ENCODE data around the gene ADGRG3. TPM values are rescaled to one million over a fixed set of nuclear protein-coding genes. Genes with fewer than 3 reads are reported as not detected.

Gene ADGRG3
- total RNA-seq, 1 experiment from 2014 or later, result not detected

DNA sequence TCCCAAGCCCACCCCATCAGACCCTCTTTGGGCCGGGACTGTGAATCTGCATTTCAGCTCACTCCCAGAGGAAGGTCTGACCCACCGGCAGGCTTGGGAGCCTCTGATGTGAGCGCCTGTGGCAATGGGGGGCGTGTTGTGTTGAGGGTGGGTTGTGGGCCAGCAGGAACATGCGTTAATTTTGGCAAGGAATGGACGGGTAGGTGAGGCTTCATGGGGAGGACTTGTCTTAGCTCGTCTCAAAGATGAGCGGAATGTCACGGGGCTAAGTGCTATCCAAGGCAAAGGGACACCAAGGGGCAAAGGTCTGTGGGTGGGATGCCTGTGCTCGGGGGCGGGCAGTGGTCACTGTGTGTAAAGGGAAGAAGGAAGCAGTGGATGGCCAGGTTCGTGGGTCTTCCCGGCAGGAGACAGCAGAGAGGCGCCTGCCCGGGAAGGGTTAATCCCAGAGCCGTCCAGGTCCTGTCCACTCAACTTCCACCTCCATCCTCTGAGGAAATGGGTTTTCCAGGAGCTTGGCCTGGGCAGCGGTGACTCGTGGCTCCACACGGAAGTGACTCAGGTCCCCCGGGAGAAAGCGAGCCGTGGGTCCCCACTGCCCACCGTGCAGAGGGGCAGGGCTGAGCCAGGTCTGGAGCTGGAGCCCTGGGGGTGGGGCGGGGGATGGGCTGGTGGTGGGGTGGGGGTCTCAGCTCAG, 22.3 kb upstream of the ADGRG3 start:
- no peak for DNase-seq (ENCODE audit: low spot score)

DNA sequence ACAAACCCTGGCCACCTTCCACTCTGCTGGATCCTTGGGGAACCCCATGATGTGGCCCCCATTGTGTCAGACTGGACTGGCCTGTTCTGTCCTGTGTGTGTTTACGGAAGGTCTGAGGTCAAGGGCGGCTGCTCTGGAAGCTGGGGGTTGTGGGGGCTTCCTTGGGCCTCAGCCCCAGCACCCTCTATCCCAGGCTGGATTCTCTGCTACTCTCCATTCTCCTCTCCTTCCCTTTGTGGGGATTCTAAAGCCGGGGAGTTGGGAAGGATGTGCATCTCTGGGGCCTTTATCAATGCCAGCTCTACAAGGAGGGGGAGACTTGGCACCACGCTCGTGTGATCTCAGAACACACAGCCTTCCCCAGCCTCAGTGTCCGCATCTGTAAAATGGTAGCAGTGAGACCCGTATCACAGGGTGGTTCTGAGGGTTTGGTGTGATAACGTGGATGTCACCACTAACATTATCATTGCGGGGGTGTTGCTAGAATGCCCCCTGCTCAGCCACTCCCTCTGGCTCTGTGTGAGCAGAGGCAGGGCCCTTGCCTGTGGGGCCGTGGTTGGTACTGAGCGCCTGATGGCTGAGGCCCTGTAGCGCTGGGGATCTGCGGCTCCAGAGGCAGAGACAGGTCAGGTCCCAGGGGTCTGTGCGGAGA, 21.6 kb upstream of the ADGRG3 start:
- no peak for DNase-seq (ENCODE audit: low spot score)

DNA sequence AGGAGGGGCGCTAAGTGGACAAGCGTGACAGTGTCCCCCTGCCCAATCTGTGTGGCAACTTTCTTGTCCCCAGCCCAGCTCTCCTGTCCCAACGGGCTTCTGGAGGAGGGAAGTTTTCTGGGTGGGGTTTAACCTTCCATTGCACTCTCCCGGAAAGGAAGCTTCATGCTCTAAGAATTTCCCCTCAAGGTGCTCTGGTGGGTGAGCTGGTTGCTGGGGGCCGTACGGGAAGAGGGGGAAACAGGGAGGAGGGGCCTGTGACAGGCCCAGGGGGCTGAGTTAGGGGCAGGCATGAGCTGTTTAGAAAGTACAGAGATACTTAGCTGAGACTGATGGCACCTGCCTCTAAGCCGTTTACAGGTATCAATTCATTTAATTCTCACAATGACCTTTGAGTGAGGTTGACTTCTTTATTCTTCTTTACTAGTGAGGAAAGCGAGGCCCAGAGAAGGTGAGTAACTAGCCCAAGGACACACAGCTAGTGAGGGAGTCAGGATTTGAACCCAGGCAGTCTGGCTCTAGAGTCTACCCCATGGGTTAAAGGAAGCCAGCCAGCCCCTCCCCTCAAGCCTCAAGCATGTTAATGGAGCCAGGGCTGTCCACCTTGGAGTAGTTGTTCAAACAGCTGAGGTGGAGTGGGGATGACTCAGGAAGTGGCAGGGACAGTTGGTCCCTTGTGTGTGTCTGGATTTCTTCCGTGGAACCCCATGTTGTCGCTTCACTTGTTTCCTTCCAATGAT, 20.8 kb upstream of the ADGRG3 start:
- no peak for DNase-seq (ENCODE audit: low spot score)

DNA sequence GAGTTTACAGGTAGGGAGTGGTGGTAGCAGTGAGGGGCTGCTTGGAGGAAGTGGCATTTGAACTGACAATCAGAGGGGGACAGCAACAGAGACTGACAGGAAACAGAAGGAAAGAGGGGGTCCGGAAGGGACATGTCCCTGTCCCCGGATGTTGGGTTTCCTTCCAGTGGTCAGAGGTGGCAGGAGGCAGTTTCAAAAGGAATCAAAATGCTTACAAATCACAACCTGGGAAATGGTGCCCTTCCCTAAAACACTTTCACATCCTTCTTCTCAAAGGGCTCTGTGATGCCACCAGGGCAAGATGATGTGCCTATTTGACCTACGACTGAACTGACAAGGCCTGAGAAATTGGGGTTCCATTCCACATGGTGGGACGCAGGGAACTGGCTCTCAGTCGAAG, 20.0 kb upstream of the ADGRG3 start:
- no peak for DNase-seq (ENCODE audit: low spot score)

DNA sequence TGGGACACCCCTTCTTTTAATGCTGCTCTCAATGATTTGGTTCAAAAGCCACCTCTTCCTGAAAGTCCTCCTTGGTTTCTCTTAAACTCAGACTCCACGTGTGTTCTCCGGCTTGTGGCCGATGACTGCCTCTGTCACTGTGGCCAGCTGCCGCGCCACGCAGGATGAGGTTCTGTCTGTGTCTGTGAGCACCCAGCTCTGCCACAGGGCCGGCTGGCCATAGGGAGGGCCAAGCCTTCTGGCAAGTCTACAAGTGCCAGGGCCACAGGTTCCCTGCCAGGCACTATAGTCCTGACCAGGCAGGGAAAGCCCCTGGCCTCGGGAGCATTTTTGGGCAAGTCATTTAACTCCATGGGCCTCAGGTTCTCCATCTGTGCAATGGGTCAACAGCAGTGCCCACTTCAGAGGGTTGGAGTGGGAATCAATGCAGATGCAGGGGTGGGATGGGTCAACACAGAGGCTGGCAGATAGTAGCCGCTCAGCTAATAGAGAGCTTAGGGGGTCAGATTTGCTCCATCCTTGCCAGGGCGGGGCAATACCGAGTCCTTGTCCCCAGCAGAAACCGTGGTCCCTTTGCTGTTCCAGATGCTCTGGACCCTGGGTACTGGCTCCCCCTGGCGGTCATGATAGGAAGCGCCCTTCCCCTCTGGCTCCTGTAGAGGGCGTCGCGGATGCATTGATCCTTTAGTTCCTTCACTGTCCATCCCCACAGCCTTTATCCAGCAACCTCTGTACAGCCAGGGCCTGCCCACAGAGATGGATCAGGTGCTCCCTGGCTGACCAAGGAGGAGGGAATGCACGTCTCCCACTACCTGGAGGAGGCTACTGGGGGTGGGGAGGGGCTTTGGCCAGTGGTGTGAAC, 19.3 kb upstream of the ADGRG3 start:
- peak; percentile 69 for DNase-seq (ENCODE audit: low spot score)

DNA sequence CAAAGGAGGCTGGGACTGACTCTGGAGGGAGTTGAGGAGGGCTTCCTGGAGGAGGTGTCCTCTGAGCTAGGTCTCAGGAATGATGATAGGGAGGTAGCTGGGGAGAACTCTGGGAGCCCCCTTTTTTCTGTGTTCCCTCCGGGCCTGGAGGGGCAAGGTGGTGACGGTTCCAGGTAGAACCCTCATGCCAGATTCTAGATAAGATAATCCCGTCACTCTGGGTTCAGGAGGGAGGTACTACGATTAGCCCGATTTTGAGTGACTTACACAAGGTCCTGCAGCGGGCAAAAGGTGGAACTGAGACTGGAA, 18.7 kb upstream of the ADGRG3 start:
- DNase-seq (ENCODE audit: low spot score), result no peak

DNA sequence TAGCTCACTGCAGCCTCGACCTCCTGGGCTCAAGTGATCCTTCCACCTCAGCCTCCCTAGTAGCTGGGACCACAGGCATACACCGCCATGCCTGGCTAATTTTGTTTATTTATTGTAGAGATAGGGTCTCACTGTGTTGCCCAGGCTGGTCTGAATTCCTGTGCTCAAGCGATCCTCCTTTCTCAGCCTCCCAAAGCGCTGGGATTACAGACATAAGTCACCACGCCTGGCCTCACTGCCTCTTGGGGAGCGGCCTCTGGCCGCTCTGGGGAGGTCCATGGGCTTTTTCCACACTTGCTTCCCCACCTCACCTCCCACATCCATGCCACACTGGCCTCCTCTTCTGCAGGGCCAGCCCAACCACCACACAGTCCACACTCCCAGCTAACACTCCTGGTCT, 18.3 kb upstream of the ADGRG3 start:
- no peak for DNase-seq (ENCODE audit: low spot score)

DNA sequence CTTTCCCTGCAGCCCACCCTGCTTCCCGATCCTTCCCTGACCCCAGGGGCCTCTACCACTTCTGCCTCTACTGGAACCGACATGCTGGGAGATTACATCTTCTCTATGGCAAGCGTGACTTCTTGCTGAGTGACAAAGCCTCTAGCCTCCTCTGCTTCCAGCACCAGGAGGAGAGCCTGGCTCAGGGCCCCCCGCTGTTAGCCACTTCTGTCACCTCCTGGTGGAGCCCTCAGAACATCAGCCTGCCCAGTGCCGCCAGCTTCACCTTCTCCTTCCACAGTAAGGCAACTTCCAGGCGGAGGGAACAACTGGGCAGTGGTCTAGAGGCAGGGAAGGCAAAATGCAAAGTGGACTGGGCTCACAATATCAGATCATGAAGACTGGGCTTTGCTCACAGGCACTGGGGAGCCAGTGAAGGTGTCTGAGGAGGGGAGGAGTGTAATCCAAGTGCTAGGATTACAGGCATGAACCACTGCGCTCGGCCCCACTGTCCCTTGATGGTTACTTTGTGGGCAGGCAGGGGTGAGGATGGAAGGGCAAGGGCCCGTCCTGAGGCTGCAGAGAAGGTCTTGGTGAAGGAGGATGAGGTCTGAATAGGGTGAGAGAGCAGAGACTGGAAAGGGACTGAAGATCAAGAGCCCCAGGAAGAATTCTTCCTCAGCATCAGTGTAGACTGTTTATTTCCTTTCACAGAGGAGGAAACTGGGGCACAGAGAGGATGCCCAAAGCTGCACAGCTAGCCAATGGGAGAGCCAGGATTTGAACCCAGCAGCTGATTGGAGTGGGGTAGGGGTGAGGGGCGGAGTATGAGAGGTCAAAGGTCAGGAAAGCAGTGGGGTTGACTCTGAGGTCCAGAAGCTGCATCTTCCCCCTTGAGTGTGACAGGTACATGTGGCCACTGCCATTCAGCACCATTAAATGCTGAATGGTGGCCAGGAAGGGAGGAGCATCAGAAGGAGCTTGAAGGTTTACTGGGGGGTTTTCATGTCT, 16.5 kb upstream of the ADGRG3 start:
- no peak for DNase-seq (ENCODE audit: low spot score)

DNA sequence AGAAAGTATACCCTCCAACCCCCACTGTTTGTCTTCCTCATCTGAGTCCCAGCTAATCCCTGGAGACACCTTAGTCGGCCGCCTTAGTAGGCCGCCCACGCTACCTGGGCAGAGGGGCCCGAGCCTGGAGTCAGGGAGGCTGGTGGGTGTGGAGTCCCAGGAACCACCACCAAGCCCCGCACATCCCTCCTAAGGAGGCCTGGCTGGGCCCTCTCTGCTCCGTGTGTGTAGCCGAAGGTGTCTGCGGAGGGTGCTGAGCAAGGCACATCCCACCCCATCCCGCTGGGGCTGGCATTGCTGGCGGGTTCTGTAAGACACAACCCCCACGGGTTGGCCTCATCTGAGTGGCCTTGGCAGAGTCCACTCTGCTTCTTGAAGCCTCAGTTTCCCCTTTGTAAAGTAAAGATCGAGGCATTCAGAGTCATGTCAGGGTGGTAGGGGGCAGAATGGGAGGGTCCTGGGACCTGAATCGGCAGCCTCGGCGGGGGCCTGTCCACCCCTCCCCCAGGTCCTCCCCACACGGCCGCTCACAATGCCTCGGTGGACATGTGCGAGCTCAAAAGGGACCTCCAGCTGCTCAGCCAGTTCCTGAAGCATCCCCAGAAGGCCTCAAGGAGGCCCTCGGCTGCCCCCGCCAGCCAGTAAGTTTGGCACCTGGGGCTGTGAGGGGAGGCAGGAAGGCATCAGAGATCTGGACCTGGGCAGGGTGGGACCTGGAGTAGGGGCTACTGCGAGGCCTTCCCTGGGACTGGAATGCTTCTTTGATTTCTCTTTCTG, 15.2 kb upstream of the ADGRG3 start:
- DNase-seq (ENCODE audit: low spot score), result no peak

DNA sequence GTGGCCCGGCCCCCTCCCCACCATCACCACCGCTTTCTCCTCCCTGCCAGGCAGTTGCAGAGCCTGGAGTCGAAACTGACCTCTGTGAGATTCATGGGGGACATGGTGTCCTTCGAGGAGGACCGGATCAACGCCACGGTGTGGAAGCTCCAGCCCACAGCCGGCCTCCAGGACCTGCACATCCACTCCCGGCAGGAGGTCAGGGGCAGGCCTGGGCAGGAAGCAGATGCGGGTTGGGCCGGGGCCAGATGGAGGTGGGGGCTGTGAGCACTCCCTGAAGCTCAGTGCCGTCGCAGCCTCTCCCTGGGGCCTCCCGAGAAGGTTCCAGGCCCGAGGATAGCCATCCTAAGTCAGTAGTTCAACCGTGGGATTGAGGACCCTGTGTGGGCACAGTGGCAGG, 14.2 kb upstream of the ADGRG3 start:
- no peak for DNase-seq (ENCODE audit: low spot score)

DNA sequence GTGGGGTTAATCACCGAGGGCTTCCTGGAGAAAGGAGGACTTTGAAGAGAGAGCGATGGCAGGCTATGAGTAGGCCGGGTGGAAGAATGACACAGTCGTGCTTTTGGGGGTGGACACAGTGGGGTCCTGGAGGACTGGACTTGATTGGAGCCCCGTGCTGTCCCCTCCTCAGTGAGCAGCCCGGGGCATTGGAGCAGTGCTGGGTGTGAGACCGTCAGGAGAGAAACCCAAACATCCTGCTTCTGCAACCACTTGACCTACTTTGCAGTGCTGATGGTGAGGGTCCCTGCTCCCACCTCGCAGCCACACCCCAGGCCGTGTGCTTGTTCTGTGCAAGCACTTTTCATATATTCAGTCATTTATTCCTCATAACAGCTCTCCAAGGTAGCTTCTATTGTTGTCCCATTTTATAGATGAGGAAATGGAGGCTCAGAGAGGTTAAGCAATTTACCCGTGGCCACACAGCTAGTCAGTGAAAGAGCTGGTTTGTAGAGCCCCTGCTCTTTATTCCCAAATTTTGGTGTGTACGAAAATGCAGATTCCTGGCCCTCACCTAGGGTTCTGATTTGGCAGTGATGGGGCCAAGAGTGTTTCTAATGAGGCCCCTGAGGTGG, 11.7 kb upstream of the ADGRG3 start:
- no peak for DNase-seq (ENCODE audit: low spot score)

DNA sequence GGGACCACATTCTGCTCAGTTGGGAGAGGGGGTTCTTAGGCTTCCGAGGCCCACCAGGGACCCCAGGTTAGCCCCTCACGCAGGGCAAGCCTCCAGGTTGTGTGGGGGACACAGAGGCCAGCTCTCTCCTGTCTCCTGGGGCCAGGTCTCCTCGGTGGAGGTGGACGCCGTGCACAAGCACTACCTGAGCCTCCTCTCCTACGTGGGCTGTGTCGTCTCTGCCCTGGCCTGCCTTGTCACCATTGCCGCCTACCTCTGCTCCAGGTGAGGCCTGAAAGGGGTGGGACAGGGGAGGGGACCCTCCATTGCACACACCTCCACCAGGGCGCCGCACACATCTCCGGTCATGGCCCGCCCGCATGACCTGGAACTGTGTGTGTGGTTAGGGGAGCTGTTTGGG, 10.9 kb upstream of the ADGRG3 start:
- DNase-seq (ENCODE audit: low spot score), result no peak

DNA sequence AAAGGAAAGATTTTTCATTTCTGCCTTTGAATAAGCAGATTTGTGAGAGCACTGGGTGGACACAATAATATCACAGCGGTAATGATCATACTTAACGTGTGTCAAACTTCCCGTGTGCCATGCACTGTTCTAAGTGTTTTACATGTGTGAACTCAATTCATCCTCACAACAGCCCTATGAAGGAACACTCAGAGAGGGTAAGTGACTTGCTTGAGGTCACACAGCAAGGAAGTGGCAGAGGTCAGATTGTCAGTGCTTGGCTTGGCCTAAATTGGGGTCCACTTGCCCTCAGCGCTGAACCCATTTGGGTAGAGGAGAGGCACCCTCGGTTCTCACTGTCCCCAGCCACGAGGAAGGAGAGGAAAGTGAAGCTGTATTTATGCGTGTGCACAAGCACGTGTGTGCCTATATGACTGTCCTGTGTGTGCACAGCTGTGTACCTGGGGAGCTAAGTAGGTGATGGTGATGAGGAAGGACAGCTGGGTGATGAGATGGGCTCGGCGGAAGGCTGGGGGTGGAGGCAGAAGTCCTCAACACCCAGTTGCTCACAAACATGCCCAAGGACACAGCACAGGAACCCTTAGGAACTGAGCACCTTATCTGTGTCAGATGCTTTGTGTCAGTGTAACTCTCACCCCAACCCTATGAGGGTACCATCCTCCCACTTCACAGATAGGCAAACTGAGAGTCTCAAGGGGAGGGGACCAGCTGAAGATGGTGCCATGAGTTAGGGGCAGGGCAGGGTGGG, 9.8 kb upstream of the ADGRG3 start:
- DNase-seq (ENCODE audit: low spot score), result no peak

DNA sequence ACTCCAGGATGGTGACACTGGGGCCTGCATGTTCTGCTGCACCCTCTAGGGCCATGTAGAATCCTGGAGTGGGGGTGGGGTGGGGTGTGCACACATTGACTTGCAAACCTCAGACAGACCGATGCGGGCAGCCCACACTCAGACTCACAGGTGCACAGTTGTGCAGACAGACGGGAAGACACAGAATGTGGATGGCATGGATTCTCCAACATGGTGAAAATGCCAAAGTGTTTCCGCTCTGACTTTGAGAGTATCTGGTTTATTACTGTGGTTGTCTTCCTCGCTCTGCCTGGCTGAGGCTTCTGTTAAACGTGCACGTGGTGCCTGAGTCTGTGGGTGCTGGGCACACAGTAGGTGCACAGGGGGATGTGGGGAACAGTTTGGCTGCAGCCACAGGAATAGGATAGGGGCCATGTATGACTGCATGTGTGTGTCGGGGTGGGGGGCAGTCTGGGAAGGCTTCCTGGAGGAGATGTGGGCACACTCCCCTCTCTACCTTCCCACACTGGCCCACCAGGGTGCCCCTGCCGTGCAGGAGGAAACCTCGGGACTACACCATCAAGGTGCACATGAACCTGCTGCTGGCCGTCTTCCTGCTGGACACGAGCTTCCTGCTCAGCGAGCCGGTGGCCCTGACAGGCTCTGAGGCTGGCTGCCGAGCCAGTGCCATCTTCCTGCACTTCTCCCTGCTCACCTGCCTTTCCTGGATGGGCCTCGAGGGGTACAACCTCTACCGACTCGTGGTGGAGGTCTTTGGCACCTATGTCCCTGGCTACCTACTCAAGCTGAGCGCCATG, 9.0 kb upstream of the ADGRG3 start:
- DNase-seq (ENCODE audit: low spot score), result no peak

DNA sequence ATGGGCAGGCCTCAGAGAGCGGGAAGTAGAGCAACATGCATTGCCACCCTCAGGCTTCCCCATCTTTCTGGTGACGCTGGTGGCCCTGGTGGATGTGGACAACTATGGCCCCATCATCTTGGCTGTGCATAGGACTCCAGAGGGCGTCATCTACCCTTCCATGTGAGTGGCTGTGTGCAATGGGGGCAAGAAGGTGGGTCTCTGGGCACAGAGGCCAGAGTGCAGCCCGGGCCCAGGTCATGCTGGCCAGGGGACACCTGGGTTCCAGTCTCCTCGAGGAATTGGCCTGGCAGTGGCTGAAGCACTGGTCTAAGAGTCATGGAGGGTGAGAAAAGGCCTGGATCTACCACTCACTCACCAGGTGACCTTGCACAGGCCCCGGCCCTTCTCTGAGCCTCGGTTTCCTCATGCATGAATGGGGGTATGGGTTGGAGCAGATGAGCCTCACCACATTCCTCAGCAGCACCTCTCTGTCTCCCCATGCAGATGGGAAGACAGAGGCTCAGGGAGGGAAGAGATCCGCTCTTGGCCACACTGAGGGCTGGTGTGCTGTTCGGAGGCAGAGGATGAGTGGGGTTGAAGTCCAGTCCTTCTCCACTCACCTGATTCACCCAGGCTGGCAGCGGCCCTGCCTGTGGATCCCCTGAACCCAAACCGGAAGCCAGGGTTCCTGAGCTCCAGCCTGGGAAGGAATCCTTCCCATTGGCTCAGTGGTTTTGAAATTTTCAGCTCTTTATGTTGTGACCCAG, 7.2 kb upstream of the ADGRG3 start:
- DNase-seq (ENCODE audit: low spot score), result no peak

DNA sequence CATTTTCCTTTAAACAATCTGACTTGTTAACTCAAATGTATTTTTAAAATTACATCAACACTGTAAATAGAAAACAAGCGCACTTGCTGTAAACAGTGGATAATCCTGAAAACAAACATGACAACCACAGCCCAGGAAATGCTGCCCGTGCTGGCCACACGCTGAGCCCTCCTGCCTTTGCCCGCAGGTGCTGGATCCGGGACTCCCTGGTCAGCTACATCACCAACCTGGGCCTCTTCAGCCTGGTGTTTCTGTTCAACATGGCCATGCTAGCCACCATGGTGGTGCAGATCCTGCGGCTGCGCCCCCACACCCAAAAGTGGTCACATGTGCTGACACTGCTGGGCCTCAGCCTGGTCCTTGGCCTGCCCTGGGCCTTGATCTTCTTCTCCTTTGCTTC, 6.6 kb upstream of the ADGRG3 start:
- DNase-seq (ENCODE audit: low spot score), result no peak

Data from H4 (cell line).